GM18870 (cell line): ENCODE results near the gene USF2.

ENCODE experiments used
- ATAC-seq: cut with Tn5 transposase; IDR thresholded peaks from one replicate; pipeline ENCODE4 v1.9.1; 2021; ENCODE audit warnings: moderate library complexity; ENCODE audit not compliant: unreplicated experiment

USF2 gene

GRCh38 chr19:35241417-35241816 is 27.3 kb upstream of the USF2 start:
- ATAC-seq: no peak

- no peak for ATAC-seq
These were observed 22.2 kb upstream of the USF2 start for GRCh38 chr19:35246466-35247092.

- peak; percentile 39 for ATAC-seq
These were observed 21.0 kb upstream of the USF2 start for GRCh38 chr19:35247526-35248309.

GRCh38 chr19:35248310-35249145 is 20.2 kb upstream of the USF2 start, which contains the start of gene LSR:
TSS of gene LSR (plus strand) at chr19:35249002. CDS start at chr19:35249023, 21 bp downstream.
- ATAC-seq: peak; percentile 55

- ATAC-seq: no peak
These were observed 19.5 kb upstream of the USF2 start for GRCh38 chr19:35249146-35249847.

- ATAC-seq: no peak
These were observed 18.7 kb upstream of the USF2 start for GRCh38 chr19:35249848-35250711.

GRCh38 chr19:35251456-35251855 is 17.3 kb upstream of the USF2 start:
- ATAC-seq: no peak

- ATAC-seq: no peak
These were observed 15.2 kb upstream of the USF2 start for GRCh38 chr19:35253316-35254286.

- no peak for ATAC-seq
These were observed 14.1 kb upstream of the USF2 start for GRCh38 chr19:35254341-35255297.

- no peak for ATAC-seq
These were observed 12.2 kb upstream of the USF2 start for GRCh38 chr19:35256566-35256965.

GRCh38 chr19:35257113-35257461 is 11.7 kb upstream of the USF2 start:
- ATAC-seq: no peak

- ATAC-seq: no peak
These were observed 8.0 kb upstream of the USF2 start for GRCh38 chr19:35260694-35261304.

GRCh38 chr19:35261356-35262100 is 7.2 kb upstream of the USF2 start:
- no peak for ATAC-seq

- ATAC-seq: no peak
These were observed 6.5 kb upstream of the USF2 start for GRCh38 chr19:35262101-35262761.

GRCh38 chr19:35264268-35265125 is 4.3 kb upstream of the USF2 start:
- no peak for ATAC-seq
